ENCODE results near the gene KAT5.

DNA sequence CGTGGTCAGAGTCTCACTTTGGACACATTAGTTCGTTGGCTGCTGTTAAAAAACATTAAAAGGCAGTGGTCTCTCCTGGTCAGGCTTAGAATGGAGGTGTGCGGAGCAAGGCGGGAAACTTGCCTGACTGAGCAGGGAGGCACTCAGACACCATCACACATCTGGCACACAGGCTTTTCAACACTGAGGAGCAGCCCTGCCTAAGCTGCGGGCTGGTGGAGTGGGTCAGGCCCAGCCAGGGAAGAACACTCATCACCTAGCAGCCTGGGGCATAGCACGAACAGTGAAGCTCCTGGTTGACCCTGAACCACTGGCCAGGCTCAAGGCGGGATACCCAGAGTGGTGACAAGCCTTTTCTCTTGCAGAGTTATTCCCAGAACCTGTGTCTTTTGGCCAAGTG lies 4.2 kb downstream of the KAT5 start:
- TF ChIP-seq USF2 (CRISPR knock-in tag; IDR thresholded peaks at IDR 0.05), result no peak
- no peak for TF ChIP-seq ZNF416 (CRISPR knock-in tag; IDR thresholded peaks at IDR 0.05)
- TF ChIP-seq, protein P1, sequence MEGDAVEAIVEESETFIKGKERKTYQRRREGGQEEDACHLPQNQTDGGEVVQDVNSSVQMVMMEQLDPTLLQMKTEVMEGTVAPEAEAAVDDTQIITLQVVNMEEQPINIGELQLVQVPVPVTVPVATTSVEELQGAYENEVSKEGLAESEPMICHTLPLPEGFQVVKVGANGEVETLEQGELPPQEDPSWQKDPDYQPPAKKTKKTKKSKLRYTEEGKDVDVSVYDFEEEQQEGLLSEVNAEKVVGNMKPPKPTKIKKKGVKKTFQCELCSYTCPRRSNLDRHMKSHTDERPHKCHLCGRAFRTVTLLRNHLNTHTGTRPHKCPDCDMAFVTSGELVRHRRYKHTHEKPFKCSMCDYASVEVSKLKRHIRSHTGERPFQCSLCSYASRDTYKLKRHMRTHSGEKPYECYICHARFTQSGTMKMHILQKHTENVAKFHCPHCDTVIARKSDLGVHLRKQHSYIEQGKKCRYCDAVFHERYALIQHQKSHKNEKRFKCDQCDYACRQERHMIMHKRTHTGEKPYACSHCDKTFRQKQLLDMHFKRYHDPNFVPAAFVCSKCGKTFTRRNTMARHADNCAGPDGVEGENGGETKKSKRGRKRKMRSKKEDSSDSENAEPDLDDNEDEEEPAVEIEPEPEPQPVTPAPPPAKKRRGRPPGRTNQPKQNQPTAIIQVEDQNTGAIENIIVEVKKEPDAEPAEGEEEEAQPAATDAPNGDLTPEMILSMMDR (IDR thresholded peaks at IDR 0.05), result no peak
- no peak for TF ChIP-seq ZNF121 (CRISPR knock-in tag; IDR thresholded peaks at IDR 0.05)
- no peak for TF ChIP-seq ESRRA (CRISPR knock-in tag; IDR thresholded peaks at IDR 0.05; ENCODE audit: borderline replicate concordance)
- TF ChIP-seq E2F1 (CRISPR knock-in tag; IDR thresholded peaks at IDR 0.05), result no peak
- TF ChIP-seq SMAD4 (CRISPR knock-in tag; IDR thresholded peaks at IDR 0.05), result no peak
- TF ChIP-seq FOXP1 (CRISPR knock-in tag; IDR thresholded peaks at IDR 0.05; ENCODE audit: borderline replicate concordance), result no peak
- TF ChIP-seq NFYB (CRISPR knock-in tag; conservative IDR thresholded peaks at IDR 0.05; ENCODE audit: low read depth), result no peak

All from WTC11 (cell line).